Heart left ventricle (tissue), 16 donors: ENCODE measurements around the gene PRKAA1. TPM values are rescaled to one million over a fixed set of nuclear protein-coding genes. Genes with fewer than 3 reads are reported as not detected.

Experiments used
- ATAC-seq, 4 donors: fragments of 200-7000 bp; cut with Tn5 transposase; one replicate each; pipeline ENCODE4 v1.9.1; 2020 to 2022; ENCODE audit warnings: moderate library complexity in 4 of 4, mild to moderate bottlenecking in 3 of 4, moderate number of reproducible peaks in 1 of 4
- DNase-seq, 5 donors: peaks; one replicate each; pipeline ENCODE4 v3.0.0-alpha.2; 2020
- H3K27ac ChIP-seq, 12 donors: fragments of 200-600 bp; sonication (generic) in 4 of 12; one replicate each; pipeline versions ENCODE4 v1.5.0 to v1.8.0; 2016 to 2022; ENCODE audit warnings: mild to moderate bottlenecking in 2 of 12
- H3K27me3 ChIP-seq, 9 donors: fragments of 200-600 bp; sonication (generic) in 2 of 9; one replicate each; pipeline versions ENCODE4 v1.5.1 to v1.8.0; 2016 to 2022; ENCODE audit warnings: mild to moderate bottlenecking in 3 of 9
- H3K36me3 ChIP-seq, 9 donors: fragments of 200-600 bp; sonication (generic) in 2 of 9; one replicate each; pipeline versions ENCODE4 v1.5.0 to v1.8.0; 2018 to 2022; ENCODE audit warnings: mild to moderate bottlenecking in 2 of 9
- H3K4me1 ChIP-seq, 12 donors: fragments of 200-600 bp; sonication (generic) in 4 of 12; one replicate each; pipeline versions ENCODE4 v1.5.0 to v1.8.0; 2016 to 2022; ENCODE audit warnings: mild to moderate bottlenecking in 3 of 12
- H3K4me3 ChIP-seq, 12 donors: fragments of 200-600 bp; sonication (generic) in 4 of 12; one replicate each; pipeline versions ENCODE4 v1.5.0 to v1.8.0; 2017 to 2022; ENCODE audit warnings: mild to moderate bottlenecking in 9 of 12, moderate library complexity in 4 of 12
- H3K9me3 ChIP-seq, 12 donors: fragments of 200-600 bp; sonication (generic) in 4 of 12; one replicate each; pipeline versions ENCODE4 v1.5.0 to v1.8.0; 2016 to 2022; ENCODE audit warnings: mild to moderate bottlenecking in 1 of 12
- POLR2A ChIP-seq, 2 donors: fragments of 450-650 bp; IDR thresholded peaks; one replicate each; pipeline ENCODE4 v1.6.1; 2017; ENCODE audit warnings: antibody characterized with exemption in 2 of 2, mild to moderate bottlenecking in 2 of 2, moderate library complexity in 2 of 2
- WGBS, 4 donors: extraction: QIAGEN DNeasy Blood & Tissue Kit in 2 of 4; methylation state at CpG; one replicate each; pipeline versions ENCODE4 v1.1.5 to v1.1.7; 2013 to 2018; 5-methylcytosine and 5-hydroxymethylcytosine counted together
- intact Hi-C, 10 donors: fragments of 100-400 bp; cut with DNase I; formaldehyde crosslinking; loops; one replicate each; pipeline versions ENCODE4 v1.11.1 to v1.14.2; 2022
- polyA plus RNA-seq, 2 donors: library from polyadenylated mRNA; stranded (reverse); fragments of 200-250 nt; gene quantifications; one replicate each; pipeline ENCODE4 v1.2.3, GENCODE V29; 2013
- total RNA-seq, 9 donors: library from RNA; depleted of rRNA in 2 of 9; stranded (reverse); fragments of >200 nt in 2 of 9; fragmentation: NEBNext Ultra II Directional in 3 of 9; extraction: Animal tissue kit (Norgen Biotek cat#: 25700) in 3 of 9; gene quantifications; one replicate each; pipeline versions ENCODE4 v1.1.0 to v1.2.4, GENCODE V29; 2016 to 2023
- TF ChIP-seq, protein P1 (sequence below), 12 donors: fragments of 200-600 bp; sonication (generic) in 4 of 12; IDR thresholded peaks; one replicate each; pipeline versions ENCODE4 v1.5.0 to v1.8.0; 2018 to 2022; ENCODE audit warnings: antibody characterized with exemption in 12 of 12, mild to moderate bottlenecking in 5 of 12
- donor health status: ischemic (EF 13 %, LVEDD 7.1; RV severe dilation, severe dysfunction).
- donor health status: healthy with polysubstance abuse.
- donor health status: DM: no; HTN: yes; CAD: no.
- donor health status: DM: no; HTN: no; CAD: no.
- donor health status: ischemic (EF 25% LVEDD 6.9; RV normal size, moderate dysfunction).
- donor health status: ischemic (EF 25% LVEDD 5.7; RV mildly dilated, moderate dysfunction).
- donor health status: healthy.
- donor health status: DM: yes; HTN: yes; CAD: no.
- donor health status: ischemic (EF 35%, LVEDD 5.7; RV mildly dilated, moderate dysfunction).
- donor health status: nonischemic (EF 11% LVEDD 7.7; RV severe dilation, severe dysfunction).
- donor health status: DM: yes; HTN: yes; CAD: no.
- donor health status: PGD.
- donor health status: ischemic (EF 29% LVEDD 5.4; RV normal size, mild dysfunction).
- donor health status: nonischemic (EF 23%, LVEDD 6.1; RV moderate dilation, normal function).

The PRKAA1 gene
- total and polyA plus RNA-seq, 11 donors: 13.5 to 53.3 (median 42.6) TPM

DNA sequence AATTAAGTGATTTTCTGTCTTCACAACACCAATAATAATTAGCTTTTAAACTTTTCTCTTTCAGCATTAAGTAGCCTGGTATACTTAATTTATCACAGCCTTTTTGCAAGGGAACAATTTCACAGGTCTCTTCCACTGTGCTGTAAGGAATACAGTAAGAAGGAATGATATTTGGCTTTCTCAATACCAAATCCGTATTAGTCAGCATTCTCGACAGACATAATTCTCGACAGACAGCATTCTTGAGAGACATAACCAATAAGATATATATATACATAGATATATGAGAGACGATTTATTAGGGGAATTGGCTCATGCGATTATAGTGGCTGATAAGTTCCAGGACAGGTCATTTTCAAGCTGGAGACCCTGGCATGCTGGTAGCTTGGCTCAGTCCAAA lies 18.0 kb downstream of the PRKAA1 start:
- peaks cover 0 to 25% (median 21%) of the 10 kb centered on the region in 9 donors for H3K36me3 ChIP-seq
- intact Hi-C loops: no loop called here
- no peaks in the 10 kb centered on the region for H3K27me3 ChIP-seq
- H3K9me3 ChIP-seq: no peaks in the 10 kb centered on the region
- TF ChIP-seq, protein P1, sequence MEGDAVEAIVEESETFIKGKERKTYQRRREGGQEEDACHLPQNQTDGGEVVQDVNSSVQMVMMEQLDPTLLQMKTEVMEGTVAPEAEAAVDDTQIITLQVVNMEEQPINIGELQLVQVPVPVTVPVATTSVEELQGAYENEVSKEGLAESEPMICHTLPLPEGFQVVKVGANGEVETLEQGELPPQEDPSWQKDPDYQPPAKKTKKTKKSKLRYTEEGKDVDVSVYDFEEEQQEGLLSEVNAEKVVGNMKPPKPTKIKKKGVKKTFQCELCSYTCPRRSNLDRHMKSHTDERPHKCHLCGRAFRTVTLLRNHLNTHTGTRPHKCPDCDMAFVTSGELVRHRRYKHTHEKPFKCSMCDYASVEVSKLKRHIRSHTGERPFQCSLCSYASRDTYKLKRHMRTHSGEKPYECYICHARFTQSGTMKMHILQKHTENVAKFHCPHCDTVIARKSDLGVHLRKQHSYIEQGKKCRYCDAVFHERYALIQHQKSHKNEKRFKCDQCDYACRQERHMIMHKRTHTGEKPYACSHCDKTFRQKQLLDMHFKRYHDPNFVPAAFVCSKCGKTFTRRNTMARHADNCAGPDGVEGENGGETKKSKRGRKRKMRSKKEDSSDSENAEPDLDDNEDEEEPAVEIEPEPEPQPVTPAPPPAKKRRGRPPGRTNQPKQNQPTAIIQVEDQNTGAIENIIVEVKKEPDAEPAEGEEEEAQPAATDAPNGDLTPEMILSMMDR (IDR thresholded peaks at IDR 0.05): no peak
- TF ChIP-seq POLR2A (IDR thresholded peaks at IDR 0.05): no peak
- DNase-seq (no peak), ATAC-seq (no peak)
- no peak overlapping the region for H3K4me3 ChIP-seq
- H3K4me1 ChIP-seq: peaks cover 0 to 56% (median 16%) of the 10 kb centered on the region in 12 donors
- H3K27ac ChIP-seq: no peak overlapping the region
- WGBS, 4 donors: 82 to 90% (median 84%) methylated on average over 5 of the region's 5 CpGs

DNA sequence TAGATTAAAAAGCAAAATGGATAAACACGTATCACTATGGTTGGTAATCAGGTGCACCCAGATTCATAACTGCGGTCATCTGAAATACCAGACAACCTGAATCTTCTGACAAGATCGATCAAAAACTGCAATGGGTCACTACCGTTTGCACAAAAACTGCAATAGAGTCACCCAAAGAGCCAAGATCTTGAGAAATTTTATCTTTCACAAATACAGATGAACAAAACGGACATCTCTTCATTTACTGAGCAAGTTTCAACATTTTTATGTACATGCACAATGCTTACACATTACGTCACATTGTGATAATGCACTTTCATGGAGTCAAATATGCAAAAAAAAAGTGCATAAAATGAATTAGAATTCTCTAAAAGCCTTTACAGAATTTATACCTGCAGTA lies 18.6 kb downstream of the PRKAA1 start:
- Histone ChIP-seq H3K4me1 (peaks cover 0 to 52% (median 16%) of the 10 kb centered on the region in 12 donors), H3K27me3 (no peaks in the 10 kb centered on the region), H3K4me3 (no peak overlapping the region), H3K27ac (no peak overlapping the region), H3K36me3 (peaks cover 0 to 32% (median 27%) of the 10 kb centered on the region in 9 donors), H3K9me3 (no peaks in the 10 kb centered on the region)
- TF ChIP-seq POLR2A (IDR thresholded peaks at IDR 0.05): no peak
- TF ChIP-seq, protein P1 (IDR thresholded peaks at IDR 0.05): no peak
- no peak for ATAC-seq
- intact Hi-C loops: no loop called here
- DNase-seq: no peak
- 89 to 95% (median 94%) methylated on average over 6 of the region's 6 CpGs for WGBS, 4 donors

DNA sequence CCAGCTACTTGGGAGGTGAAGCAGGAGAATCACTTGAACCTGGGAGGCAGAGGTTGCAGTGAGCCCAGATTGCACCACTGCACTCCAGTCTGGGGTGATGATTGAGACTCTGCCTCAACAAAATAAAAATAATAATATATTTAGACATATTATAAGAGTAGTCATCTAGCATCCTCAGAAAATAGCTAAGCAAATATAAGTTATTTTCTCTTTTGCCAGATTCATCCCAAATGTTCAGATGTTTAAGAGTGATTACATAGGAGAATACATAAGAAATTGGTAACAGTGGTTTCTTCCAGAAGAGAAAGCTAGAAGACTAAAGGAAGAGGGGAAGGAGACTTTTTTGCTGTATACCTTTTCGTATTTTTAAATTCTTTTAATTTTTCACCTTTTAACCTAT lies 20.0 kb downstream of the PRKAA1 start:
- DNase-seq (no peak), ATAC-seq (no peak)
- Histone ChIP-seq H3K27me3 (no peaks in the 10 kb centered on the region), H3K4me1 (peaks cover 0 to 39% (median 15%) of the 10 kb centered on the region in 12 donors), H3K4me3 (no peak overlapping the region), H3K27ac (no peak overlapping the region), H3K36me3 (peaks cover 0 to 46% (median 40%) of the 10 kb centered on the region in 9 donors), H3K9me3 (no peaks in the 10 kb centered on the region)
- 94 to 99% (median 96%) methylated on average over 1 of the region's 1 CpG for WGBS, 4 donors
- TF ChIP-seq POLR2A (IDR thresholded peaks at IDR 0.05): no peak
- TF ChIP-seq, protein P1 (IDR thresholded peaks at IDR 0.05): no peak
- intact Hi-C loops: no loop called here

DNA sequence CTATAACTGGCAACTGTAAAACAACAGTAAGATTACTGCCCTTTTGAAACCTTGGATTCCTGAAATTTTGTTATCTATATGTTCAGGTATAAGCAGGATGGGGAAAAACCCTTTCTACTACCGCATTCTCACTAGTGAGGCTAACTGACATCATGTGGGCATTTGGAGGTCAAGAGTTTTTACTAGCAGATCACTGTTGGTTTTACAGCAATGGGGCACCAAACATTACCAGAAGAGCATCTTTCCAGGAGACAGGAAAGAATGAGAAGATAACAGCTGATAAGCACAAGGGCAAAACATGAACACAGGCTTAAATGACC lies 21.6 kb downstream of the PRKAA1 start:
- TF ChIP-seq, protein P1 (IDR thresholded peaks at IDR 0.05): no peak
- no peak for TF ChIP-seq POLR2A (IDR thresholded peaks at IDR 0.05)

More for the DNA sequence above, 21.6 kb downstream of the PRKAA1 start:
- Histone ChIP-seq H3K36me3 (peaks cover 0 to 61% (median 53%) of the 10 kb centered on the region in 9 donors), H3K27me3 (no peaks in the 10 kb centered on the region), H3K4me1 (peaks cover 0 to 26% (median 5%) of the 10 kb centered on the region in 12 donors), H3K27ac (peak overlapping the region in 1 of 12 donors; percentile 23), H3K9me3 (no peaks in the 10 kb centered on the region), H3K4me3 (no peak overlapping the region)
- intact Hi-C loops: no loop called here
- ATAC-seq (no peak), DNase-seq (no peak)
- 88 to 100% (median 95%) methylated on average over 1 of the region's 1 CpG for WGBS, 4 donors
